HepG2 (cell line): ENCODE measurements around the gene MBLAC1. TPM values are rescaled to one million over a fixed set of nuclear protein-coding genes. Genes with fewer than 3 reads are reported as not detected.

ENCODE experiments used
- CBFB ChIP-seq: sonication (generic); formaldehyde crosslinking; IDR thresholded peaks from 2 replicates; pipeline ENCODE4 v1.4.0; 2020; ENCODE audit warnings: missing genetic modification reagents
- CHD2 ChIP-seq: IDR thresholded peaks from 2 replicates; pipeline ENCODE4 v1.6.1; 2011; ENCODE audit warnings: low read depth, low read length, improper control_type of control experiment
- DR1 ChIP-seq: sonication (generic); formaldehyde crosslinking; IDR thresholded peaks from 2 replicates; pipeline ENCODE4 v1.8.0; 2021; ENCODE audit warnings: mild to moderate bottlenecking, missing genetic modification reagents, inconsistent platforms
- ELF3 ChIP-seq: IDR thresholded peaks from 2 replicates; pipeline ENCODE4 v1.6.1; 2016; ENCODE audit warnings: missing genetic modification reagents, missing compliant biosample characterization
- FIP1L1 ChIP-seq: fragments of 200-400 bp; formaldehyde crosslinking; IDR thresholded peaks from 2 replicates; pipeline ENCODE4 v1.6.1; 2018; ENCODE audit warnings: low read depth, mild to moderate bottlenecking, low read length, moderate library complexity, borderline replicate concordance; ENCODE audit not compliant: insufficient read depth
- FOXP4 ChIP-seq: sonication (generic); formaldehyde crosslinking; IDR thresholded peaks from 2 replicates; pipeline ENCODE4 v1.4.0; 2020; ENCODE audit warnings: missing genetic modification reagents
- HHEX ChIP-seq: IDR thresholded peaks from 2 replicates; pipeline ENCODE4 v1.6.1; 2016; ENCODE audit warnings: control low read depth
- MNT ChIP-seq: fragments of 450-650 bp; IDR thresholded peaks from 2 replicates; pipeline ENCODE4 v1.6.1; 2016
- MXD4 ChIP-seq: IDR thresholded peaks from 2 replicates; pipeline ENCODE4 v1.6.1; 2016; ENCODE audit warnings: mild to moderate bottlenecking, missing biosample characterization, missing genetic modification reagents
- RBM22 ChIP-seq: fragments of 200-400 bp; formaldehyde crosslinking; optimal IDR thresholded peaks from 2 replicates; pipeline ENCODE3; 2017; ENCODE audit warnings: mild to moderate bottlenecking, low read length, moderate library complexity
- RFX3 ChIP-seq: IDR thresholded peaks from 2 replicates; pipeline ENCODE4 v1.6.1; 2016; ENCODE audit warnings: missing biosample characterization, missing genetic modification reagents
- SRSF1 ChIP-seq: fragments of 200-400 bp; formaldehyde crosslinking; optimal IDR thresholded peaks from 2 replicates; pipeline ENCODE3; 2017; ENCODE audit warnings: mild to moderate bottlenecking, low read depth, low read length, moderate library complexity
- TBX3 ChIP-seq: fragments of 450-650 bp; IDR thresholded peaks from 2 replicates; pipeline ENCODE4 v1.6.1; 2017; ENCODE audit warnings: antibody characterized with exemption, mild to moderate bottlenecking, inconsistent platforms, borderline replicate concordance
- ZFY ChIP-seq: sonication (generic); formaldehyde crosslinking; IDR thresholded peaks from 2 replicates; pipeline ENCODE4 v1.4.0; 2020; ENCODE audit warnings: missing genetic modification reagents
- ZMYM4 ChIP-seq: sonication (generic); formaldehyde crosslinking; IDR thresholded peaks from 2 replicates; pipeline ENCODE4 v1.8.1; 2023; ENCODE audit warnings: mild to moderate bottlenecking, missing genetic modification reagents
- ZNF10 ChIP-seq: sonication (generic); formaldehyde crosslinking; IDR thresholded peaks from 2 replicates; pipeline ENCODE4 v1.4.0; 2020; ENCODE audit warnings: mild to moderate bottlenecking, low read depth, missing genetic modification reagents, borderline replicate concordance
- ZNF121 ChIP-seq: sonication (generic); formaldehyde crosslinking; IDR thresholded peaks from 2 replicates; pipeline ENCODE4 v1.5.0; 2020; ENCODE audit warnings: mild to moderate bottlenecking, missing genetic modification reagents
- ZNF263 ChIP-seq: sonication (generic); formaldehyde crosslinking; IDR thresholded peaks from 2 replicates; pipeline ENCODE4 v1.4.0; 2020; ENCODE audit warnings: missing genetic modification reagents
- ZNF335 ChIP-seq: sonication (generic); formaldehyde crosslinking; IDR thresholded peaks from 2 replicates; pipeline ENCODE4 v1.4.0; 2020; ENCODE audit warnings: missing genetic modification reagents
- ZNF431 ChIP-seq: sonication (generic); formaldehyde crosslinking; IDR thresholded peaks from 2 replicates; pipeline ENCODE4 v1.9.0; 2022; ENCODE audit warnings: missing genetic modification reagents, low read depth, mild to moderate bottlenecking, borderline replicate concordance
- ZNF609 ChIP-seq: sonication (generic); formaldehyde crosslinking; IDR thresholded peaks from 2 replicates; pipeline ENCODE4 v1.4.0; 2020; ENCODE audit warnings: mild to moderate bottlenecking, missing genetic modification reagents, borderline replicate concordance
- ZNF652 ChIP-seq: IDR thresholded peaks from 2 replicates; pipeline ENCODE4 v1.6.1; 2016; ENCODE audit warnings: low read depth, borderline replicate concordance
- ZSCAN12 ChIP-seq: sonication (generic); formaldehyde crosslinking; IDR thresholded peaks from 2 replicates; pipeline ENCODE4 v1.9.0; 2021; ENCODE audit warnings: mild to moderate bottlenecking, missing genetic modification reagents
- polyA plus RNA-seq, 8 experiments: library from polyadenylated mRNA; depleted of rRNA in 3 of 8; stranded (reverse) in 7 of 8; unstranded in 1 of 8; fragments of >200 nt; fragmentation: Illumina TruSeq in 4 of 8; extraction: Trizol in 4 of 8; gene quantifications; 2 replicates each; pipeline versions ENCODE4 v1.2.1 to v1.2.3, GENCODE V29; 2011 to 2016; ENCODE audit warnings: low read depth in 4 of 8, missing spikeins in 1 of 8, mixed read lengths in 1 of 8; ENCODE audit not compliant: insufficient read depth in 1 of 8
- total RNA-seq, 5 experiments: library from RNA; depleted of rRNA; stranded (reverse); fragments of >200 nt; fragmentation: Illumina TruSeq; extraction: Trizol; gene quantifications; 2 replicates each; pipeline ENCODE4 v1.2.3, GENCODE V29; 2016; ENCODE audit warnings: low read depth in 1 of 5

Gene MBLAC1
- total and polyA plus RNA-seq, 2 of the 13 experiments (the other 11 are each of a cell fraction or from before 2014, with no cell fraction given): 0.79 to 2.1 TPM

GRCh38 chr7:100122067-100122466 lies 4.7 kb upstream of the MBLAC1 start (continued):
- TF ChIP-seq ZNF609 (CRISPR knock-in tag): peak; percentile 55
- TF ChIP-seq DR1 (CRISPR knock-in tag): no peak
- TF ChIP-seq ZNF652 (CRISPR knock-in tag): no peak
- TF ChIP-seq ZNF335: no peak
- TF ChIP-seq ZFY (CRISPR knock-in tag): no peak
- TF ChIP-seq MXD4 (CRISPR knock-in tag): peak; percentile 67; the same call in 1 of the 2 replicates
- peak; percentile 53; the same call in 1 of the 2 replicates for TF ChIP-seq FOXP4 (CRISPR knock-in tag)
- TF ChIP-seq ZNF431 (CRISPR knock-in tag): no peak
- no peak for TF ChIP-seq RBM22
- TF ChIP-seq TBX3: no peak
- peak; percentile 84 for TF ChIP-seq ELF3 (CRISPR knock-in tag)
- 0 out of 2 replicates have a peak, but pooled peaks have one; percentile 9 for TF ChIP-seq MNT
- TF ChIP-seq ZNF10 (CRISPR knock-in tag): no peak
- no peak for TF ChIP-seq ZNF121 (CRISPR knock-in tag)
- no peak for TF ChIP-seq SRSF1
- TF ChIP-seq RFX3 (CRISPR knock-in tag): no peak
- 0 out of 2 replicates have a peak, but pooled peaks have one; percentile 18 for TF ChIP-seq HHEX (CRISPR knock-in tag)
- TF ChIP-seq ZSCAN12: no peak
- TF ChIP-seq ZMYM4 (CRISPR knock-in tag): no peak
- no peak for TF ChIP-seq FIP1L1
- TF ChIP-seq ZNF263 (CRISPR knock-in tag): no peak; the same call in 1 of the 2 replicates
- TF ChIP-seq CBFB (CRISPR knock-in tag): no peak
- no peak for TF ChIP-seq CHD2
